Left kidney (tissue), 2 donors: ENCODE data around the gene GRM1. TPM values are rescaled to one million over a fixed set of nuclear protein-coding genes. Genes with fewer than 3 reads are reported as not detected.
"Not testable (repeated sequence)": the region's sequence is repeated elsewhere in the genome, so short reads cannot be mapped to it uniquely, and the experiment has no call there.

Experiments
- DNase-seq: peaks from one replicate; pipeline ENCODE4 v3.0.0-alpha.2; 2013
- polyA plus RNA-seq: library from polyadenylated mRNA; unstranded; fragments of 120-200 nt; gene quantifications from one replicate; pipeline ENCODE4 v1.2.1, GENCODE V29; 2013; ENCODE audit not compliant: insufficient read length

GRM1 gene
- polyA plus RNA-seq, 1 donor, result 0.18 TPM

GRCh38 chr6:146191612-146192011, 162.8 kb downstream of the GRM1 start:
- DNase-seq, result no peak

- DNase-seq, result no peak
Observed at GRCh38 chr6:146194434-146194833, 165.6 kb downstream of the GRM1 start.

GRCh38 chr6:146200176-146200575, 171.3 kb downstream of the GRM1 start:
- no peak for DNase-seq

GRCh38 chr6:146202570-146202969, 173.7 kb downstream of the GRM1 start:
- DNase-seq, result no peak

GRCh38 chr6:146209942-146210341, 181.1 kb downstream of the GRM1 start:
- DNase-seq, result no peak

GRCh38 chr6:146210406-146211083, 181.7 kb downstream of the GRM1 start:
- DNase-seq, result no peak

- DNase-seq, result no peak
Observed at GRCh38 chr6:146211646-146212045, 182.8 kb downstream of the GRM1 start.

GRCh38 chr6:146212781-146213180, 183.9 kb downstream of the GRM1 start:
- DNase-seq, result no peak

GRCh38 chr6:146219101-146219500, 190.2 kb downstream of the GRM1 start:
- DNase-seq, result no peak

- no peak for DNase-seq
Observed at GRCh38 chr6:146224449-146224848, 195.6 kb downstream of the GRM1 start.

GRCh38 chr6:146224988-146225387, 196.1 kb downstream of the GRM1 start:
- no peak for DNase-seq

GRCh38 chr6:146240322-146240721, 211.5 kb downstream of the GRM1 start:
- DNase-seq, result no peak

GRCh38 chr6:146240807-146241206, 211.9 kb downstream of the GRM1 start:
- no peak for DNase-seq

- DNase-seq, result not testable (repeated sequence)
Observed at GRCh38 chr6:146243646-146244045, 214.8 kb downstream of the GRM1 start.

GRCh38 chr6:146244630-146245143, 215.8 kb downstream of the GRM1 start:
- DNase-seq, result no peak

- DNase-seq, result no peak
Observed at GRCh38 chr6:146246028-146246427, 217.2 kb downstream of the GRM1 start.

GRCh38 chr6:146253691-146254090, 224.8 kb downstream of the GRM1 start:
- DNase-seq, result no peak

GRCh38 chr6:146258206-146258605, 229.3 kb downstream of the GRM1 start:
- DNase-seq, result no peak

- DNase-seq, result no peak
Observed at GRCh38 chr6:146260886-146261285, 232.0 kb downstream of the GRM1 start.

GRCh38 chr6:146265056-146265455, 236.2 kb downstream of the GRM1 start:
- DNase-seq, result no peak

- DNase-seq, result no peak
Observed at GRCh38 chr6:146267447-146267846, 238.6 kb downstream of the GRM1 start.

- DNase-seq, result no peak
Observed at GRCh38 chr6:146267946-146268345, 239.1 kb downstream of the GRM1 start.

GRCh38 chr6:146269482-146269881, 240.6 kb downstream of the GRM1 start:
- DNase-seq, result no peak

GRCh38 chr6:146271163-146271562, 242.3 kb downstream of the GRM1 start:
- DNase-seq, result not testable (repeated sequence)
